Left hindlimb (tissue), 1 donor: ENCODE results near the gene YIF1A.

Source experiments
- DNase-seq: peaks from one replicate; pipeline ENCODE4 v3.0.0-alpha.2; 2018

The YIF1A gene

DNA sequence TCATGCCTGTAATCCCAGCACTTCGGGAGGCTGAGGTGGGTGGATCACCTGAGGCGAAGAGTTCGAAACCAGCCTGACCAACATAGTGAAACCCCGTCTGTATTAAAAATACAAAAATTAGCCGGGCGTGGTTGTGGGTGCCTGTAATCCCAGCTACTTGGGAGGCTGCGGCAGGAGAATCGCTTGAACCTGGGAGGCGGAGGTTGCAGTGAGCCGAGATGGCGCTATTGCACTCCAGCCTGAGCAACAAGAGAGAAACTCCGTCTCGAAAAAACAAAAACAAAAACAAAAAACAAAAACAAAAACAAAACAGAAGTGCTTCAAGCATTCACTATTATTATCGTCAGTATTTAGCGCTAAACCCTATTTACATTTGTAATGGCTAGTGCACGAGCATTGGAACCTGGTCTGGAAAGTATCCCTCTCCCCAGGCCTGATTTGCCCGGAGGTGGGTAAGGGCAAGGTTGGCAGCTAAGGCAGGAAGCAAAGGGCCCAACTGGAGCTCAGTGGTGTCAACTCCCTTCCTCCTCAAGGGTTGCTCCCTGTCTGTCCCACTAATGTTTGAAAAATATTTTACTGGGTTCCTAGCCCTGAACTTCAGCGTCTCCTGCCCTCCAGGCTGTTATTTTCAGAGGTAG is 22.0 kb upstream of the YIF1A start:
- DNase-seq, result peak; percentile 4

DNA sequence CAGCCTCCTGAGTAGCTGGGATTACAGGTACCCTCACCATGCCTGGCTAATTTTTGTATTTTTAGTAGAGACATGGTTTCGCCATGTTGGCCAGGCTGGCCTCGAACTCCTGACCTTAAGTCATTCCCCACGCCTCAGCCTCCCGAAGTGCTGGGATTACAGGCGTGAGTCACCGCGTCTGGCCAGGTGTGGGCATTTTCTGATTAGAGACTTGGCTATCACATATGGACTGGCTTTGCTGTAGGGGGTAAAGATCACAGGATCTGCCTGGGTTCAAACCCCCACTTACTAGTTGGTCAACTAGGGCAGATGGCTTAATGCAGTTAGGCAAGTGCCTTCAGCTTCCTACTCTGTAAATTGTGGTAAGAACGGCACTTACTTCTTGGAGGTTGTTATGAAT is 21.4 kb upstream of the YIF1A start:
- DNase-seq, result peak; percentile 18

- DNase-seq, result no peak
Measured at GRCh38 chr11:66309475-66309874, 20.5 kb upstream of the YIF1A start.

DNA sequence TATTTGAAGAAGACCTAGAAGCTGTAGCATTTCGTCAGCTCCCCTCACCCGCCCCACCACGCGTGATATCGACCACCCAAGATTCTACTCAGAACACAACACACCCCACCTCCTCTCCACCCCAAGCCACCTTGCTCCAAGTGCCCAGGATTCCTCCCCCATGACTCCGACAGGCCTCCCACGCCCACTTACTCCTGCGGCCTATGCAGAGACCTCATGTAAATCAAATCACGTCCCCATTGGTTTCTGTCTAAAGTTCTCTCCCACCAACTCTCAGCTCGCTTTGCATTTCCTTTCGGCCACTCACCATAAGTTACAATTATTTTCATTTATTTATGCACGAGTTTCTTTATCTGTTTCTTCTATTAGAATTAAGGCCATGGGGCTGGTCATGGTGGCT is 13.7 kb upstream of the YIF1A start:
- DNase-seq, result peak; percentile 3

DNA sequence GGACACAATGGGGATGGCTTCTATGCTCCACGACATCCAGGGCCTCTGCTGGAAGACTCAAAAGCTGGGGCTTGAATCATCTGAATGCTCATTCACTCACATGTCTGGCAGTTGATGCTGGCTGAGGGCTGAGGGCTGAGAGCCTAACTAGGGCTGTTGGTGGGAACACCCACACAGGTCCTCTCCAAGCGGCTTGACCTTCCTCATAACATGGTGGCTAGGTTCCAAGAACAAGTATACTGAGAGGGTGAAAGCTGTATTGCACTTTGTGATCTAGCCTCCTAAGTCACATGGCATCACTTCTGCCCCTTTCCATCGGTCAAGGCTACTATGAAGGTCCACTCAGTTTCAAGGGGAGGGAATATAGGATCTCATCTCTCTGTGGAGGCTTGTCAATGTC is 10.2 kb upstream of the YIF1A start:
- peak; percentile 8 for DNase-seq

DNA sequence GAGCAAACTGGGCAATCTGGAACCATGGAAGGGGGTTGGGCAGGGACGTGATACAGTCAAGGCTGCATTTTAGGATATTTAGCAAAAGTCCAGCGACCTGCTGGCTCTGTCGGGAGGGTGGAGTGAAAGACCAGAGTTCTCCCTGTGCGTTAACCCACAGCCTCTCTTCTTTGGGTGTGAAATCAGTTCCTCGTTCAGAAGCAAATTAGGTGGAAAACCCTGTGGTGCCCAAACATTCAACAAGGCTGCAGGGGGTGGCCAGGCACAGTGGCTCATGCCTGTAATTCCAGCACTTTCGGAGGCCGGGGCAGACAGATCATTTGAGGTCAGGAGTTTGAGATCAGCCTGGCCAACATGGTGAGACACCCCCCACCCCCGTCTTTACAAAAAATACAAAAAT is 8.7 kb upstream of the YIF1A start:
- DNase-seq, result peak; percentile 4

DNA sequence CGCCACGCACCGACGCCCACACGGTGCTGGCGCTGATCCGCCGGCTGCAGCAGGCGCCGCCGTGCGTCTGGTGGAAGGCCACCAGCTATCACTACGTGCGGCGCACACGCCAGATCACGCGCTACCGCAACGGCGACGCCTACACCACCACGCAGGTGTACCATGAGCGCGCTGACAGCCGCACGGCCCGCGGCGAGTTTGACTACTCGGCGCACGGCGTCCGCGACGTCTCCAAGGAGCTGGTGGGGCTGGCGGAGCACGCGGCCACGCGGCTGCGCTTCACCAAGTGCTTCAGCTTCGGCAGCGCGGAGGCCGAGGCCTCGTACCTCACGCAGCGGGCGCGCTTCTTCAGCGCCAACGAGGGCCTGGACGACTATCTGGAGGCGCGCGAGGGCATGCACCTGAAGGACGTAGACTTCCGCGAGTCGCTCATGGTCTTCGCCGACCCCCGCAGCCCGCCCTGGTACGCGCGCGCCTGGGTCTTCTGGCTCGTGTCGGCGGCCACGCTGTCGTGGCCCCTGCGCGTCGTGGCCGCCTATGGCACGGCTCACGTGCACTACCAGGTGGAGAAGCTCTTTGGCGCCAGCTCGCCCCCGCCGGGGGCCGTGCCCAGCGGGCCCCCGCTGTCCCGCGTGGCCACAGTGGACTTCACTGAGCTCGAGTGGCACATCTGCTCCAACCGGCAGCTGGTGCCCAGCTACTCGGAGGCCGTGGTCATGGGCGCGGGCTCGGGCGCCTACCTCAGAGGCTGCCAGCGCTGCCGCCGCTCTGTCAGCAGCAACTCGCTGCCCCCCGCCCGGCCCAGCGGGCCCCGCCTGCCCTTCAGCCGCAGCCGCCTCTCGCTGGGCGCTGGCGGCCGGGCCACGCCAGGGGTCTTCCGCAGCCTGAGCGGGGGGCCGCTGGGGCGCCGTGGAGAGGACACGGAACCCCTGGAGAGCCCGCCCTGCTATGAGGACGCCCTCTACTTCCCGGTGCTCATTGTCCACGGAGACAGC is 6.0 kb upstream of the YIF1A start:
- DNase-seq, result peak; percentile 22

GRCh38 chr11:66293777-66294625 is 5.1 kb upstream of the YIF1A start:
- peak; percentile 23 for DNase-seq

- DNase-seq, result peak; percentile 38
Measured at GRCh38 chr11:66293352-66293751, 4.4 kb upstream of the YIF1A start.

DNA sequence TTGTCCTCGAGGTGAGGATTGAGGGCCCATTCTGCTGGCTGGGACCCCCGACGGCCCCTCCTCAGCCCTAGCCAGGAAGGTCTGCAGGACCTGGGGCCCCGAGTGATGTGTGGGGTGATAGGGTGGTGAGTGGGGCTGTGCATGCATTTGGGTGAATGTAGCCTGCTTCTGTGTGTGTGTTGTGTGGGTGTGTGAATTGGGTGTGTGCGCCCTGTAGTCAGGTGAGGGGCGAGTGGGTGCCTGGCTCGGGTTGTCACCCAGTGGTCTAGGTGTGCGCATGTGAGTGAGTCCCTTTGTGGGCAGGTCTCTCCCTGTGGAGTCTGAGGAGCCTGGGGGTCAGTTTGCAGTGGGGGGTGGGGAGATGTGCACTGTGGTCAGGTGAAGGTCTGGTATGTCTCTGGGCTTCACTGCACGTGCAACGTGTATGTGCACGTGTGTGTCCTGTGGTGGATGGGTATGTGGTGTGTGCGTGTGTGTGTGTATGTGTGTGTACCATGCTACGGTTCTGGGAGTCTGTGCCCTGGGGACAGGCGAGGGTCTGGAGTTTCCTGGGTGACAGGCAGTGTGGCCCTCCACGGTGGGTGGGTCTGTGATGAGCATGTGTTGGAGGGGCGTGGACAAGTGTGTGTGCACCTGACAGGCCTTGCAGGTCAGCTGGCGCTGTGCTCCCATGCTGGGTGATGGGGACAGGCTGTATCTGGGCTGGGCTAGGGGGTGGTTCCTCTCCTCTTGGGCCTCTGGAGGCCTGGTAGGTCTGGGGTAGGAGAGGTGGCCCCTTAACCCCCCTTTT is 3.8 kb upstream of the YIF1A start:
- DNase-seq, result peak; percentile 27

GRCh38 chr11:66291706-66292542 is 3.0 kb upstream of the YIF1A start, which contains the start of gene TMEM151A:
TMEM151A (plus strand) TSS chr11:66291894; CDS start chr11:66292014, 120 bp downstream.
- peak; percentile 29 for DNase-seq

- peak; percentile 23 for DNase-seq
Measured at GRCh38 chr11:66291303-66291705, 2.4 kb upstream of the YIF1A start.

GRCh38 chr11:66290330-66290621 is 1.3 kb upstream of the YIF1A start:
- no peak for DNase-seq

DNA sequence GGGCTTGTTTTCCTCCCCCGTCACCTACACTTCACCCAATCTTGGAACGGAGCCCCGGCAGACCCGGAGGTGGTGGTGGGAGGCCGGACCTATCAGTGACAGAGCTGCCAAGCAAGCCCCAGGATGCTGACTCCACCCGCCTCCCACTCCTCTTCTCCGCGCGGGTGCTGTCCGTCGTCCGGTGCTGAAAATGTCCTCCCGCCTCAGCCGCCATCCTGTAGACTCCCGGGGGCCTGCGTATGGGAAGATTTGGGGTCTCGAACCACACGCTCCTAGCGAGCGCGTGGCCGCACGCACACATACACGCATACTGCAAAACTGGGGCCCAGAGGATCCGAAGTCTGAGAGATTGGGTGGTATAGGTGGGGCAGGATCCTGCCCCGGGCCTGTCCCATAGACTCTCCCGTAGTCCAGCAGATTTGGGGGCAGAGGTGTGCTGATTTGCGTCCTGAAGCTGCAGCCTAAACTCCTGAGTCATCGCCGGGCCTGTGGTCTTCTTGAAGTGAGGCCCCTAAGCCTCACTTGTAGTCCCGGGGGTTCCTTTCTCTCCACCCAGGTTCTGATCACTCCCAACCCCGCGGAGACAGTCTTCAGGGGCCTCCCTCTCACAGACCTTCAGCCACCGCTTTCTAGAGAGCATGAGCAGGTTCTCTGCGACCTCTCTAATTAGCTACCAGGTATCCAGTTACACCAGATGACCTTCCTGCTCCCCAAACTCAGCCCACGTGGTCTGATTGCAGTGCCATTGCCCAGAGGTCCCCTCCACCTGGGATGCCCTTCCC is 796 bp upstream of the YIF1A start:
- no peak for DNase-seq

DNA sequence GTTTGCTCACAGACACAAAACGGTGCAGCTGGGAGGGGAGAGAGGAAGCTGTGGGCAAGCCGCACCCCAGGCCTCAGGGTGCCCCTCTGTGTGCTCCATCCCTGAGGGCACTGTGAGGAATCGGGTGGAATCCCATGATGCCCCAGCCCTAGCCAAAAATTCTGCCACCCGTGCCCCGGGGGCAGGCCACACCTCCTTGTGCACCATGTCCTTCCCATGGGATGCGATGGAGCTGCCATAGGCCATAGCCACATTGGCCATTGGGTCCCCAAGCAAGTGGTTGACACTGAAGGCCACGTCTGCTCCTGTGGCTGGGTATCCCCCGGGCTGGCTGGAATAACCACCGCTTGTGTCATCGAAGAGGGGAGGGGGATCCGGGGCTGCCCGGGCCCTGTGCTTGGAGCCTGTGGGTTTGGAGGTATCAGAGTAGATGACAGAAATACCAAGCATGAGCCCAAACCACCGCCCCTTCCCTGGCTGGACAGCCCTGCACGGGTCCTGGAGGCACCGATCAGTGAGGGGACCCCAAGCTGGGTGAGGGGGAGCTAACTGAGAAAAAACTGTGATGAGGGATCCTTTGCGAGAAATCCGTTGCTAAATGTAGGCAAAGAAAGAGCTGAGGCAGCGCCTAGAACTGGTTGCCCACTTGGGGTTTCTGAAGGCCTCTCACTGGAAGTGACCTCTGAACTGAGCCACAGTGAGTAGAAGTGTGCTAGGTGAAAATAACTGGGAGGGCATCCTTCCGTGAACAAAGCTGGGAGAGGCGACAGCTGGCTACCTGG is 863 bp downstream of the YIF1A start:
- DNase-seq, result peak; percentile 47

DNA sequence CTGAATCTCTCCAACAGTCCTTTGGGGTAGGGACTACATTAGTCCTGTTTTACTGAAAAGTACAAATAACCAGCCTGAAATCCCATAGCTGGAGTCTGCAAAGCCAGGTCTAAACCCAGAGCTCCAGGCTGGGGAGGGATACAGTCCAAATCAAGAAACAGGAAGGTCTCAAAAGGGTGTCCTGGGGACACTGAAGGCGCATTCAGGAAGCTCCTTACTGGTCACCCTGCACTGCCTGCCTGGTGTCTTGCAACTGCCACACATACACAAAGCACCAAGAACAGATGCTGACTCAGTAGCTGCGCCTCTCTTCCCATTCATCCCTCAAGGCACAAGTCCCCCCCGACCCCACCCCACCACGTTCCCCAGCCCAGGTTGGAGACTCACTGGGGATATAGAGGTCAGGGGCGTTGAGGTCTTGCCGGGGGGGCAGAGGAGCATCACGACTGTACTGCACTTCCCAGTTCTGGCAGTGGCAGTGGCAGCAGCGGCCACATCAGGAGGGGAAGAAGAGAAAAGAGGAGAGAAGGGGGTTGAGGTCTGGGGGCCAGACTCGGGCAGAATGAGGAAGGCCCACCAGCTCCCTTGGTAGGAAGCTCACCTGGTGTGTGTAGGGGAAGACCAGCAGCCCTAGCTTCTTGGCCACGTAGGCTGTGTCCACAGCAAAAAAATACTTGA is 1.6 kb downstream of the YIF1A start:
- peak; percentile 29 for DNase-seq

- DNase-seq, result peak; percentile 16
Measured at GRCh38 chr11:66286699-66287098, 2.2 kb downstream of the YIF1A start.

DNA sequence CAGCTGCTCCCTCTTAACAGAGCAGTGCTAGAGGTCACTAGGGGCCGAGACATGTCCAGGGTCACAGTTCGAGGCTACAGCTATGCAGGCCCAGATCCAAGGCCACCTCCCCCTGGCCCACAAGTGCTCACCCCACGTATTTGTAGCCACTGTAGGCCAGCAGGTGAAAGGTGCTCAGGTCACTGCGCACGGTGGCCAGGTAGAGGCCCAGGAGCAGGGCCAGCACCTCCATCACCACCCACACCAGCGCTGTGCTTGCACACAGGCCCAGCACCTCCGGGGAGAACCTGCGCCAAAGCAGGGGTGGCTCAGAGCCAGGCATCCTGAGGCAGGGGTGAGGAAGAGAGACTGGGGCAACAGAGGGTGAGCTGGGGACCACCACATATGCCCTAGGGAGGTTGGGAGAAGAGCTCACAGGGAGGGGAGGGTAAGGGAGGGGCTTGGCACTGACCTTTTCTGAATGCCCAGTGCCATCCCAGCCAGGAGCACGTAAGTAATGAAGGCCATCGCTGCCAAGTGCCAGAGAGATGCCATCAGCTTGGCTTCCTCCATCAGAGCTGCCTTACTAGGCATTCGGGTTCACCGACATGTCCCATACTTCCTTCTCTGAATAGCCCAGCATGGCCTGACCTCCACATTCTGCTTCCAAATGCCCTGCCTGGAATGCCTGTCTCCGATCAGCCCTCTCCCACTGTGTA is 3.5 kb downstream of the YIF1A start:
- DNase-seq, result peak; percentile 32
